HS-5 (cell line): ENCODE data around the gene RANBP3.
"Not testable (repeated sequence)": the region's sequence is repeated elsewhere in the genome, so short reads cannot be mapped to it uniquely, and the experiment has no call there.

Source experiments
- DNase-seq: peaks from one replicate; pipeline ENCODE4 v3.0.0-alpha.2; 2012; ENCODE audit warnings: low read depth

RANBP3 gene

GRCh38 chr19:5883157-5883873 lies 94.6 kb downstream of the RANBP3 start:
- not testable (repeated sequence) for DNase-seq

- no peak for DNase-seq
These were observed 95.4 kb downstream of the RANBP3 start for GRCh38 chr19:5882421-5882968.

GRCh38 chr19:5881543-5882299 lies 96.2 kb downstream of the RANBP3 start:
- DNase-seq = no peak

GRCh38 chr19:5880604-5881078 lies 97.3 kb downstream of the RANBP3 start:
- no peak for DNase-seq

- DNase-seq = no peak
These were observed 97.7 kb downstream of the RANBP3 start for GRCh38 chr19:5880196-5880595.

- no peak for DNase-seq
These were observed 100.1 kb downstream of the RANBP3 start for GRCh38 chr19:5877882-5878281.

- no peak for DNase-seq
These were observed 100.5 kb downstream of the RANBP3 start for GRCh38 chr19:5877427-5877826.

- DNase-seq = not testable (repeated sequence)
These were observed 103.4 kb downstream of the RANBP3 start for GRCh38 chr19:5874496-5874895.

GRCh38 chr19:5873617-5874199 lies 104.2 kb downstream of the RANBP3 start:
- no peak for DNase-seq

GRCh38 chr19:5870986-5871394 lies 107.0 kb downstream of the RANBP3 start:
- no peak for DNase-seq

GRCh38 chr19:5867201-5868136 lies 110.5 kb downstream of the RANBP3 start:
- DNase-seq = no peak
